Stimulated activated CD4-positive, alpha-beta T cell treated with anti-CD3 and anti-CD28 coated beads, Interleukin-1b, Interleukin-23, amount 100 ng/mL, for 24 hours (primary cell): Measurements from ENCODE around the gene PARD6G.
"Not testable (repeated sequence)": the region's sequence is repeated elsewhere in the genome, so short reads cannot be mapped to it uniquely, and the experiment has no call there.

ENCODE experiments used
- DNase-seq, 4 experiments: peaks; one replicate each; pipeline ENCODE4 v3.0.0-alpha.2; 2020; ENCODE audit warnings: low read depth in 4 of 4, low spot score in 1 of 4

Gene PARD6G

GRCh38 chr18:80172056-80172455 lies 75.3 kb downstream of the PARD6G start:
- DNase-seq = no peak

DNA sequence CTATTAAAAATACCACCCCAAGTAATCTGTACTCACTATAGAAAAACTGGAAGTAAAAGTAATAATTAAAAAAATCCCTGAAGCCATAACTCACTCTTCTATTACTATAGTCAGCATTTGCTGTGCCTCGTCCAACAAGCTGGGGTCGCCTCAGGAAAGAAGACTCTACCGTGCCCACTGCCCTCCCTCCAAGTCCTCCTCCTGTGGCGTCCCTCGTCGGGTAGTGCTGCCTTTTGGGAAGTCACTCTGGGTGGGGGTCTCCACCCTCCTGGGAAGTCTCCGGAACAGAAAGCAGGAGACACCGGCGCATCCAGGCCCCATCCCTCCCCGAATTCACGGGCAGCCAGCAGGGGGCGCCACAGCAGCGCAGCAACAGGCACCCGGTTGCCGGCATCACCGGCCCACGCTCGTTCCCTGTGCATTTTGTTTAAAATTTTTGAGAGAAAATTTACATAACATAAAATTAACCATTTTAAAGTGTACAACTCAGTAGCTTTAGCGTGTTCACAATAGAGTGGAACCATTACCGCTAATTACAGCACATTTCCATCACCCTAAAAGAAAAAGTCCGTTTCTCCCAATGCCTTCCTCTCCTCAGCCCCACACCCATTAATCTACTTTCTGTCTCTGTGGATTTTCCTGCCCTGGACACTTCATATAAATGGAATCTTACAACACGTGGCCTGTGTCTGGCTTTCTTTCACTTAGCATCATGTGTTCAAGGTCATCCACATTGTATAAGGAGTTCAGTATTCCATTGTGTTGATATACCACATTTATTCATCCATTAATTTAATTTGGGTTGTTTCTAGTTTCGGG lies 76.1 kb downstream of the PARD6G start:
- peak in 3 of 4 experiments; percentile 30 to 31 (median 30) for DNase-seq

GRCh38 chr18:80170395-80171053 lies 76.8 kb downstream of the PARD6G start:
- no peak for DNase-seq

DNA sequence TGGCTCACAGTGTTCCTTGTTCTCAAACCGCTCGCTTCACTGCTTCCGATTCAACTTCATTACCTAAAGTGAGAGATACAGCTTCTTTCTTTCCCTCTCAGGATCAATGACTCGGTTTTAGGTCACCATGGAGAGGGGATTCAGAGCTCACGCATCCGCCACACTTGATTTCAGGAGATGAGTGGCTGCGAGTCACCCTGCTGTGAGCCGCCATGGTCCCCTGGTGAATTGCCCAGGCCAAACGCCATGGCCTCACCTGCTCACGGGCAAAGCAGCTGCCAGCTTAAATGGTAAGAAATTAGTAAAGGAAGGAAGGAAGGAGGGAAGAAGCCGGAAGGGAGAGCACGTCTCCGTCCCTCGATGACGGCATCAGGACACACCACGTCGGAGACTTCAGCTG lies 77.7 kb downstream of the PARD6G start:
- no peak for DNase-seq

- DNase-seq = no peak
Observed at GRCh38 chr18:80168982-80169381, 78.3 kb downstream of the PARD6G start.

DNA sequence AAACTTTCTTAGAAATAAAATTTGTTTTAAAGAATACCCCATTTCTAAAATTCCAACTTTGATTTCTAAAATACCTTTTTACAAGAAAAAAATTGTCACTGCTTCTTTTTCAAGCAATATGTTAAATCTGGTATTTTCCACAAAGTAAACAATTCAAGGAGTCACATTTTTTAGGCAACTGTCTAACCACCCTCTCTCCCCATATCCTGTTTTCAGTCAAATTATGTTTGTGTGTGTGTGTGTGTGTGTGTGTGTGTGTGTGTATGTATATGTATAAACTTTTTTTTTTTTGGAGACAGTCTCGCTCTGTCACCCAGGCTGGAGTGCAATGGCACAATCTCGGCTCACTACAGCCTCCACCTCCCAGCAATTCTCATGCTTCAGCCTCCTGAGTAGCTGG lies 79.0 kb downstream of the PARD6G start:
- DNase-seq = no peak

- DNase-seq = no peak
Observed at GRCh38 chr18:80167931-80168330, 79.4 kb downstream of the PARD6G start.

- no peak for DNase-seq
Observed at GRCh38 chr18:80167331-80167730, 80.0 kb downstream of the PARD6G start.

GRCh38 chr18:80166725-80167124 lies 80.6 kb downstream of the PARD6G start:
- no peak for DNase-seq

DNA sequence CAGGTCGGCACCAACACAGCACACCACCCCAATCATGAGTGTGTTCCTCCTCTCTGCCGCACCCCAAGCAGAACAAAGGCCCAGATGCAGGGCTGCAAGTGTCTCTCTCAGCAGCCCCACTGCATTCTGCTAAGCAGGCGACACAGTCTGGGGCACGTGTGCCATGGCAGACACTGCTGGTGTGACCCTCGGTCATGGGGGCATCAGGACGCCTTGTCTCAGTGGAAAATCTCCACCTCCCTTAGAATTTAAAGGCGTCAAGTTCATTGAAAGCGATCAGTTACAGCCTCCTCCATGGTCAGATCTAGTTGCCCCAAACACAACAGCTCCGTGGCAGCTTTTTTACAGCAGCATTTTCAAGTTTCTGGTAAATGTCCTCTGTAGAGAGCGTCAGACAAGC lies 81.1 kb downstream of the PARD6G start:
- no peak for DNase-seq

GRCh38 chr18:80164727-80165355 lies 82.5 kb downstream of the PARD6G start:
- not testable (repeated sequence) for DNase-seq

DNA sequence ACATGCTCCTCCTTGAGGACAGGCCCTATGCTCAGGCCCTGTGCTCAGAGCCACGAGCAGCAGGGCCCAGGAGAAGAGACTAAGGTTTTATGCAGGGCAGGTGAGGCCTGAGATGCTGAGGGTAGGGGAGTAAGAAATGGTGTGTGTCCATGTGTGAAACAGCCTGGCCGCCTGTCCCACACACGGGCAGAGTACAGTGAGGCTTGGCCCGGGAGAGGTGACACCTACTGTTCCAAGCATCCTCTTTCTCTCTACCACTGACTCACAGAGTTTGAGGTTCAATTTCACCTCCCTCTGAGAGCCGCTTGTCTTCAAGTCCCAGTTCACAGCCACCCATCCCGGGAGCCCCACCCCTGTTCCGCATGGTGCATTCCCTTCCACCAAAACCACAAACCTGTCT lies 84.1 kb downstream of the PARD6G start:
- DNase-seq = no peak

GRCh38 chr18:80161781-80162417 lies 85.4 kb downstream of the PARD6G start:
- DNase-seq = no peak

GRCh38 chr18:80159713-80160636 lies 87.3 kb downstream of the PARD6G start:
- DNase-seq = peak in 1 of 4 experiments; percentile 21

DNA sequence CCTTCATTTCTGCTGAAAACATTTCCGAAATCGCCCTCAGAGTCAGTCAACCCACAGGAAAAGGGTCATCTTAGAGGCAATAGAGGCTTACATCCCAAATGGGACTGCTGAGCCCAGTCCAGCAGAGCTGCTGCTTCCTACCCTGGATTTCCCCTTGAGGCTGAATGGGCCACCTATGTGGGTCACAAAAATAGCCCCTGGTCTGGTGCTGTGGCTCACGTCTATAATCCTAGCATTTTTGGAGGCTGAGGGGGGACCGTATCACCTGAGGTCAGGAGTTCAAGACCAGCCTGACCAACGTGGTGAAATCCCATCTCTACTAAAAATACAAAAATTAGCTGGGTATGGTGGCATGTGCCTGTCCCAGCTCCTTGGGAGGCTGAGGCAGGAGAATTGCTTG lies 88.9 kb downstream of the PARD6G start:
- DNase-seq = no peak

- peak; percentile 47 to 64 (median 54) for DNase-seq
Observed at GRCh38 chr18:80157708-80158343, 89.5 kb downstream of the PARD6G start.

GRCh38 chr18:80154293-80154692 lies 93.0 kb downstream of the PARD6G start:
- DNase-seq = peak in 1 of 4 experiments; percentile 17

DNA sequence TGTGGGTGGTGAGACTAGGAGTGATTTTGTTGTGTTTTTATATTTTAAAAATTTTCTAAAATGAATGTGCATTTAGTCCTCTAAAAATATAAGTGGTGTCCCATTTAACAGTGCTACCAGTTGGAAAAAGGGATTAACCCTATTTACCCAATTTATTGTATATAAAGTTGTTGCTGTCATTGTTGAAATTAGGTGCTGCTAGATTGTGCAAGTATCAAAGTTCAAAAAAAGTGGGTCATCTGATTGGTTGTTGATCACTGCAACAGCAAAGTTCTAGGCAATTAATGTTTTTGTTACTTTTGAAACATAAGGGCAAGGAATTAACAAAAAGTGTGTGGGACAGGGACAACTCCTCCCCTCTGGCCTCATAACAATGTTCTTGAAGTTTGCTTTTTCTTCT lies 97.6 kb downstream of the PARD6G start:
- no peak for DNase-seq

DNA sequence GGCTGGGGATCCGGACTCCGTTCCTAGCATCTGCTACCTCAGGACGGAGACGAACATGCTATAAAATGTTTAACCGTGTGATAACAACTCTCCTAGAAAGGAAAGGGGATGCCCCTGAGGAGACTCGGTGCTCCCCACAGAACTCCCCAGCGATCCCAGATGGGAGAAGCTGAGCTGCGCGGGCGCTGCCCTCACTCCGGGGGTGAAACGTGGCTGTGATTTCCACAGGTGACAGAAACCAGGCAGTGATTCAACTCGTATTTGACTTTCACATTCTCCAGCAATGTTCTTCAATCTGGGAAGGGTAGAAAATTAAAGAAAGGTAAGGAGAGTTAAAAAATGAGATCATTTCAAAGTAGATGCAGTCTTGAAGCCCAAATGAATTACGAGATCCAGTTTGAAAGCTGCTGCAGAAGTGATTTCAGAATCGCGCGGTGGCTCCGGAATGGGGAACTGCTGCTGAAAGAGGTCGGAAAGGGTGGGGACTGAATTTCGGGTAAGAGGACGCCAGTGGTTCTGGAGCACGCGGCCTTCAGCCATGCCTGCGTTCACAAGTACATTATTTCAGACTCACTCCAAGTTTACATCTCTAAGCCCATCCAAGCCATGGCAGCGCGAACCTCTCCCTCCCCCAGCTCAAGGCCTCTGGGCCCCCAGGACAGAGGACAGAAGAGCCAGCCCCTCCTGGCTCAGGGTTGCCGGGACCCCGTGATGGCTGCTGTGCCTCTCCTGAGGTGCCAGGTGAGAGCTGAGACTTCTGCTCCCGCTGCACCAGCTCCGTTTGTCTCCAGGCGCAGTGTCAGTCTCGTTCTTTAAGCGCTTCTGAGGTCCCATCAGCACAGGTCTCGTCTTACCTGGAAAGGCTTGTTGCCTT lies 98.8 kb downstream of the PARD6G start:
- no peak for DNase-seq
